ENCODE data around the gene CAMK2A.

- TF ChIP-seq, protein P1, sequence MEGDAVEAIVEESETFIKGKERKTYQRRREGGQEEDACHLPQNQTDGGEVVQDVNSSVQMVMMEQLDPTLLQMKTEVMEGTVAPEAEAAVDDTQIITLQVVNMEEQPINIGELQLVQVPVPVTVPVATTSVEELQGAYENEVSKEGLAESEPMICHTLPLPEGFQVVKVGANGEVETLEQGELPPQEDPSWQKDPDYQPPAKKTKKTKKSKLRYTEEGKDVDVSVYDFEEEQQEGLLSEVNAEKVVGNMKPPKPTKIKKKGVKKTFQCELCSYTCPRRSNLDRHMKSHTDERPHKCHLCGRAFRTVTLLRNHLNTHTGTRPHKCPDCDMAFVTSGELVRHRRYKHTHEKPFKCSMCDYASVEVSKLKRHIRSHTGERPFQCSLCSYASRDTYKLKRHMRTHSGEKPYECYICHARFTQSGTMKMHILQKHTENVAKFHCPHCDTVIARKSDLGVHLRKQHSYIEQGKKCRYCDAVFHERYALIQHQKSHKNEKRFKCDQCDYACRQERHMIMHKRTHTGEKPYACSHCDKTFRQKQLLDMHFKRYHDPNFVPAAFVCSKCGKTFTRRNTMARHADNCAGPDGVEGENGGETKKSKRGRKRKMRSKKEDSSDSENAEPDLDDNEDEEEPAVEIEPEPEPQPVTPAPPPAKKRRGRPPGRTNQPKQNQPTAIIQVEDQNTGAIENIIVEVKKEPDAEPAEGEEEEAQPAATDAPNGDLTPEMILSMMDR (IDR thresholded peaks at IDR 0.05; ENCODE audit: insufficient read depth, low read depth, low read length), result no peak
- TF ChIP-seq EZH2 (IDR thresholded peaks at IDR 0.05; ENCODE audit: insufficient read depth, low read length), result no peak
These were observed 85.0 kb downstream of the CAMK2A start for GRCh38 chr5:150204590-150204960.
